Stimulated activated naive CD8-positive, alpha-beta T cell treated with anti-CD3 and anti-CD28 coated beads, Interleukin-15, Interleukin-2, amounts not matched to agents 100 ng/mL and 50 ng/mL, for 24 hours (primary cell): ENCODE measurements around the gene ABCA13.
"Not testable (repeated sequence)": the region's sequence is repeated elsewhere in the genome, so short reads cannot be mapped to it uniquely, and the experiment has no call there.

Source experiments
- H3K27ac Mint-ChIP-seq: one replicate; pipeline ENCODE4 v1.8.0; 2021; ENCODE audit warnings: mild to moderate bottlenecking, mixed read lengths
- H3K27me3 Mint-ChIP-seq: one replicate; pipeline ENCODE4 v1.8.0; 2021; ENCODE audit warnings: mixed read lengths
- H3K36me3 Mint-ChIP-seq: one replicate; pipeline ENCODE4 v1.8.0; 2021; ENCODE audit warnings: low read depth, mixed read lengths
- H3K4me1 Mint-ChIP-seq: one replicate; pipeline ENCODE4 v1.8.0; 2021; ENCODE audit warnings: low read depth, mixed read lengths
- H3K4me3 Mint-ChIP-seq: one replicate; pipeline ENCODE4 v1.8.0; 2021; ENCODE audit warnings: mild to moderate bottlenecking, mixed read lengths
- H3K9me3 Mint-ChIP-seq: one replicate; pipeline ENCODE4 v1.8.0; 2021; ENCODE audit warnings: mixed read lengths

ABCA13 gene

DNA sequence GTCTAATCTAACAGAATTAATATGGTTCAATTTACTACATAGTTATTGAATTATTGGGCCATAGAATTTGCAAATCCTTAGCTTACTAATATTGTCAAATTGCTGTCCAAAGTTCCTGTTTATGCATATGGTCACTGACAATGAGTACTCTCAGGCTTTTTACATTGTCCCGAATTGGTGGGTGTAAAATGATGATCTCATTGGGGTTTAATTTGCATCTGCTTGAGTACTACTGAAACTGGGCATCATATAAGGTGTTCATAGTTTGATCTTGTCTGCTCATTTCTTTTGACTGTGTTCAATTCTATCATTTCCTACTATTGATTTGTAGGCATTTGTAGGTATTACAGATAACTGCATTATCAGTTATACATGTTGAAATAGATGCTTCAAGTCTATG lies 12.7 kb downstream of the ABCA13 start:
- H3K36me3 Mint-ChIP-seq: no peaks in the 10 kb centered on the region
- H3K27me3 Mint-ChIP-seq: peaks cover 13% of the 10 kb centered on the region

DNA sequence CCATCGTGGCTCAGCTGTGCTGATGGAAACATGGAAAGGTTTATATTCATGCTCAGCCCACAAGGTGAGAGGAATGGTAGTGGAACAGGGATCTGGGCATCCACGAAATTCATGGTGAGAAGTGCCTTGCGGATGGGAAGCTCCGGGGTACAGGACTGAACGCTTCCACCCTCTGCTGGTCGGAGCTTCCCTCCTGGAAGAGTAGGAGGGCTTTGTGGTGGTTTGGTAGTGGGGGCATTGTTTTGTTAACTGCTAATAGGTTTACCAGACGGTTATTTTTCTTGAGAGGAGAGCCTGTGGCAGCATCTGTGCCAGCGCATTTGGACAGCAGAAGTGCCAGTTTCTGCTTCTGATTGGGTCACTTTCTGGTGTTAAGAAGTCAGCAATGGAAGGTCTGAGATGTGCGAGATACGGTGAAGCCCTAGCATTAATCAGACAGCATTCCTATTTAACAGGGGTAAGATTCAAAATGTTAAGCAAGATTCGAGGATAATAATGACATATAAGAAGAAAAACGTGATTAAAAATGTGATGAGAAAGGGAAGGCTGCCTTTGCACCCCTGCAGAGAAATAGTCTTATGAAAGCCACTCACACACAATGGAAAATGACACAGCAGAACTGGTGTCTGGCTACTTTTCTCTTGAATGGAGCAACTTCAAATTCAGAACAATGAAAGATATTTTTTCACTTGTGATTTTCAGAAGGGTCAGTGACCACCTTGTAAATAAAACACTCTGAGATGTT lies 17.7 kb downstream of the ABCA13 start:
- no peak overlapping the region for H3K4me3 Mint-ChIP-seq

More for the DNA sequence above, 12.7 kb downstream of the ABCA13 start:
- peaks cover 4% of the 10 kb centered on the region for H3K4me1 Mint-ChIP-seq
- H3K27ac Mint-ChIP-seq: no peak overlapping the region
- H3K4me3 Mint-ChIP-seq: no peak overlapping the region
- no peaks in the 10 kb centered on the region for H3K9me3 Mint-ChIP-seq

DNA sequence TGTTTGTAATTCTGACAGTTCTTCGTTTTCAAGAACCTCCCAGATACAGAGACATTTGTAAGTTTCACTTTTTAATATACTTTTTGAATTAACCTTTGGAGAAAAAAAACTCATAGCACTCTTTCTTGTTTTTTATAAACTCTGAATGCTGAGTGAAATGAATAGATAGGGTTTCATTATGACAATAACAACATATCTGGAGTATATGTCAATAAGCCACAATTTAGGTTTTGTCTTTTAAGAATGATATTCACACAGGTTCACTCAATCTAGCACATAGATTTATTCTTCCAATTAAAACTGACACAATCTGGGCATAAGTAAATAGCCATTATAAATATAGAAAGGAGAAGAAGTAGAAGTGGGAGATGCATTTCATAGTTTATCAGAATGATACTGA lies 21.7 kb downstream of the ABCA13 start:
- Mint-ChIP-seq H3K4me3 (no peak overlapping the region), H3K27ac (no peak overlapping the region), H3K27me3 (peaks cover 9% of the 10 kb centered on the region), H3K4me1 (no peaks in the 10 kb centered on the region), H3K9me3 (no peaks in the 10 kb centered on the region), H3K36me3 (no peaks in the 10 kb centered on the region)

More for the DNA sequence above, 17.7 kb downstream of the ABCA13 start:
- no peaks in the 10 kb centered on the region for H3K4me1 Mint-ChIP-seq
- no peaks in the 10 kb centered on the region for H3K36me3 Mint-ChIP-seq
- no peak overlapping the region for H3K27ac Mint-ChIP-seq
- H3K27me3 Mint-ChIP-seq: peaks cover 14% of the 10 kb centered on the region
- no peaks in the 10 kb centered on the region for H3K9me3 Mint-ChIP-seq

DNA sequence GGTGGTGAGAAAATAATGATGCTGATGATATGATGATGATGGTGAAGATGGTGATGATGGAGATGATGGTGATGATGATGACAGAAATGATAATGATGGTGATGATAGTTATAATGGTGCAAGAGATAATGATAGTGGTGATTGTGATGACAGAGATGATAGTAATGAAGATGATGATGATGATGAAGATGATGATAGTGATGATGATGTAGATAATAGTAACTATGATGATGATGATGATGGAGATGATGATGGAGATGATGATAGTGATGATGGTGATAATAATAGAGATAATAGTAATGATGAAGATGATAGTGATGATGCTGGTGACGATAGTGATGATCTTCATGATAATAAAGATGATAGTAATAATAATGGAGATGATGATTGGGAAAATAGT lies 22.2 kb downstream of the ABCA13 start:
- H3K9me3 Mint-ChIP-seq: no peaks in the 10 kb centered on the region
- H3K27me3 Mint-ChIP-seq: peaks cover 5% of the 10 kb centered on the region
- H3K27ac Mint-ChIP-seq: no peak overlapping the region
- no peaks in the 10 kb centered on the region for H3K4me1 Mint-ChIP-seq
- no peaks in the 10 kb centered on the region for H3K36me3 Mint-ChIP-seq
- H3K4me3 Mint-ChIP-seq: no peak overlapping the region

DNA sequence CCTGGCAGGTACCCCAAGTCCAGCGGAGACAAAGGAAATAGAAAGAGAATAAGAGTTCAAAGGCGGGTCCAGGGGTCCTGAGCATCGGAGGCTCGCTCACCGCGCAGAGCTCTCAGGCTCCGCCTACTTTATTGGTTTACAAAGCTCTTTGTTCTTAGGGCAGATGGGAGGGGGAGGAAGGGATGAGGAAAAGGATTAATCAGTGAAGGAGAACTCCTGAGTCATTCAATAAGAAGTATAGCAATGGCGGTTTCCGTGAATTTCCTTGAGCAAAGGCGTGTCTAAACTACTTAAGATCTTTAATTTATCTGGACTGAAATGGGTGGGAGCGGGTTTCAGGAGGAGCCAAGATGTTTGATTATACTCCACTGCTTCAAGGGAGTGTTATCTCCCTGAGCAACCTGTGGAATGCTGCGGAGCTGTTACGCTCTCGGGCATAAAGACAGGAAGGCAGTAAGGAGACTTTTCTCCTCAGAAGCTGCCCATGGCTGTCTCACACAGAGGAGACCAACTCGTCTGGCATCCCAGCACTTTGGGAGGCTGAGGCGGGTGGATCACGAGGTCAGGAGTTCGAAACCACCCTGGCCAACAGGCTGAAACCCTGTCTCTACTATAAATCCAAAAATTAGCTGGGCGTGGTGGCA lies 29.8 kb downstream of the ABCA13 start:
- not testable (repeated sequence) for H3K4me3 Mint-ChIP-seq, H3K36me3 Mint-ChIP-seq

DNA sequence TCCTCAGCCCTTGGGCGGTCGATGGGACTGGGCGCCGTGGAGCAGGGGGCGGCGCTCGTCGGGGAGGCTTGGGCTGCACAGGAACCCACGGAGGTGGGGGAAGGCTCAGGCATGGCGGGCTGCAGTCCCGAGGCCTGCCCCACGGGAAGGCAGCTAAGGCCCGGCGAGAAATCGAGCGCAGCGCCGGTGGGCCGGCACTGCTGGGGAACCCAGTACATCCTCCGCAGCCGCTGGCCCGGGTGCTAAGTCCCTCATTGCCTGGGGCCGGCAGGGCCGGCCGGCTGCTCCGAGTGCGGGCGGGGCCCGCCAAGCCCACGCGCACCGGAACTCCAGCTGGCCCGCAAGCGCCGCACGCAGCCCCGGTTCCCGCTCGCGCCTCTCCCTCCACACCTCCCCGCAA lies 31.7 kb downstream of the ABCA13 start:
- not testable (repeated sequence) for H3K4me3 Mint-ChIP-seq, H3K27me3 Mint-ChIP-seq, H3K27ac Mint-ChIP-seq, H3K36me3 Mint-ChIP-seq, H3K9me3 Mint-ChIP-seq, H3K4me1 Mint-ChIP-seq

More for the DNA sequence above, 29.8 kb downstream of the ABCA13 start:
- not testable (repeated sequence) for H3K27me3 Mint-ChIP-seq, H3K4me1 Mint-ChIP-seq, H3K27ac Mint-ChIP-seq, H3K9me3 Mint-ChIP-seq

DNA sequence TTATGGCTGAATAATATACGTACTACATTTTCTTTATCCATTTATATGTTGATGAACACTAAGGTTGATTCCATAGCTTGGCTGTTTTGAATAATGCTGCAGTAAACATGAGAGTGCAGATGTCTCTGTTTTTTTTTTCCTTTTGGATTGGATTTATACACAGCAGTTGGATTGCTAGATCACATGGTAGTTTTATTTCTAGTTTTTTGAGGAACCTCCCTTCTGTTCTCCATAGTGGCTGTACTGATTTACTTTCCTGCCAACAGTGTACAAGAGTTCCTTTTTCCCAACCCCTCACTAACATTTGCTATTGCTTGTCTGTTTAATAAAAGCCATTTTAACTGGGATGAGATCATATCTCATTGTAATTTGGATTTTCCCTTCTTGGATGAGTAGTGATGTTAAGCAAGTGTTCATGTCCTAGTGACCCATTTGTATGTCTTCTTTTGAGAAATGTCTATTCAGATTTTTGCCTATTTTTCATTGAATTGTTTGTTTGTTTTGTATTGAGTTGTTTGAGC lies 36.0 kb downstream of the ABCA13 start:
- Mint-ChIP-seq H3K4me3 (no peak overlapping the region), H3K36me3 (no peaks in the 10 kb centered on the region), H3K4me1 (no peaks in the 10 kb centered on the region), H3K27me3 (peaks cover 3% of the 10 kb centered on the region), H3K27ac (no peak overlapping the region), H3K9me3 (no peaks in the 10 kb centered on the region)

DNA sequence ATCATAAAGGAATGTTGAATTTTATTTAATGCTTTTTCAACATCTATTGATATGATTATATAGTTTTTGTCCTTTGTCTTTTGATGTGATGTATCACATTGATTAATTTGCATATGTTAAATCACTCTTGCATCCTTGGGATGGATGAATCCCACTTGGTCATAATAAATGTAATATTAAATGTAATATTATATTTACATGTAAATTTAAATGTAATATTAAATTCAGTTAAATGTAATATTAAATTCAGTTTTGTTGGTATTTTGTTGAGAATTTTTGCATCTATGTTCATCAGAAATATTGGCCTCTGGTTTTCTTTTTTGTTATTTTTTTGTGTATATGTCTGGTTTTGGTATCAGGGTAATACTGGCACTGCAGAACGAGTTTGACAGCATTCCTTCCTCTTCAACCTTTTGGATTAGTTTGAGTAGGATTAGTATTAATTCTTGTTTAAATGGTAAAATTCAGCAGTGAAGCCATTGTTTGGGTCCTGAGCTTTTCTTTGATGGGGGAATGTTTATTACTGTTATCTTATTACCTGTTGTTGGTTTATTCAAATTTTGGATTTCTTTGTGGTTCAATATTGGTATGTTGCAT lies 37.8 kb downstream of the ABCA13 start:
- no peaks in the 10 kb centered on the region for H3K9me3 Mint-ChIP-seq
- no peak overlapping the region for H3K4me3 Mint-ChIP-seq

DNA sequence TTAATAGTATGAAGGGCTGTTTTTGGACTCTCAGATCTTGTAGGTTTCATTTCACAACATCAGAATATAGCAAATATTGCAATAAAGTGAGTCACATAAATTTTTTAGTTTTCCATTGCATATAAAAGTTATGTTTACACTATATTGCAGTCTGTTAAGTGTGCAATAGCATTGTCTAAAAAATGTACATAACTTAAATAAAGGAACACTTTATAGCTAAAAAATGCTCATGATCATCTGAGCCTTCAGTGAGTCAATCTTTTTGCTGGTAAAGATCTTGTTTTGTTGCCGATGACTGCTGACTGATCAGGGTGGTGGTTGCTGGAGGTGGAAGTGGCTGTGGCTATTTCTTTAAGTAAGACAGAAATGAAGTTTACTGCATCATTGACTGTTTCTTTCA lies 42.0 kb downstream of the ABCA13 start:
- Mint-ChIP-seq H3K36me3 (no peaks in the 10 kb centered on the region), H3K27me3 (peaks cover 19% of the 10 kb centered on the region), H3K4me3 (no peak overlapping the region), H3K27ac (no peak overlapping the region), H3K9me3 (peaks cover 9% of the 10 kb centered on the region), H3K4me1 (no peaks in the 10 kb centered on the region)

More for the DNA sequence above, 37.8 kb downstream of the ABCA13 start:
- Mint-ChIP-seq H3K36me3 (no peaks in the 10 kb centered on the region), H3K4me1 (no peaks in the 10 kb centered on the region), H3K27ac (no peak overlapping the region), H3K27me3 (peaks cover 9% of the 10 kb centered on the region)

DNA sequence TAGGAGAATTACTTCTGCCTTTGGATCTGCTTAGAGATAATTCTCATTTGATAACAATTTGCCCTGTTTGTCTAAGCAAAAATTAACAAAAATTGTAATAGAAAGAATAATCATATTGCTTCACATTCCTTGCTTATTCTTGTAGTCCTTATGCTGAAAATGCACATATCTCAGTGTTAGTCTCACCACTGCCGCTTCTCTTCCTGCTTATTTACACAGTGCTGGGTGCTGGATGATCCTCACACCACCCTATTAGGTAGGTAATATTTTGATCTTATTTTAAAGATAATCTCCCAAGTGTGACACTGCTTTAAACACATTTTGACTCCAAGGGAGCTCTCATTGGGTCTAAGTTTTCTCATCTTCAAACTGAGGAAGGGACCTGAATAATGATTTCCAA lies 46.0 kb downstream of the ABCA13 start:
- H3K27me3 Mint-ChIP-seq: peaks cover 20% of the 10 kb centered on the region
- H3K9me3 Mint-ChIP-seq: peaks cover 9% of the 10 kb centered on the region
- H3K4me3 Mint-ChIP-seq: no peak overlapping the region
- H3K4me1 Mint-ChIP-seq: no peaks in the 10 kb centered on the region
- no peaks in the 10 kb centered on the region for H3K36me3 Mint-ChIP-seq
- H3K27ac Mint-ChIP-seq: no peak overlapping the region

DNA sequence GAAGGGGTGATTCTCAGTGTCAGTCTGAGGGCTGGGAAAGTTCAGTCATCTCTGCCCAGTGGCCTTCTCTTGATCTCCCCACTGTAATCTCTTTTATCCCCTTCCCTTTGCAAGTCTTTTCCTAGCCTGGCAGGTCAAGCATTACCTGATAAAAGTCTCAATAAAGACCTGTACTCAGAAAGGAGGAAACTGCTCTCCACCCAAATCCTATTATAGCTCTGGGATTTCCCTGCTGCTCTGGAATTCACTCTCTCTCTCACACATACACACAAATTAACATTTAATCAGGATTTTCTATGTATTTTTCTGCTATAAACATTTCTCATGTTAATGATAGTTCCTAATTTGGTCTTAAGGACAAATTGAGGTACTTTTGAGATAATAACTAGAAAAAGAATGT lies 46.5 kb downstream of the ABCA13 start:
- Mint-ChIP-seq H3K36me3 (no peaks in the 10 kb centered on the region), H3K9me3 (peaks cover 9% of the 10 kb centered on the region), H3K27me3 (peaks cover 24% of the 10 kb centered on the region)

DNA sequence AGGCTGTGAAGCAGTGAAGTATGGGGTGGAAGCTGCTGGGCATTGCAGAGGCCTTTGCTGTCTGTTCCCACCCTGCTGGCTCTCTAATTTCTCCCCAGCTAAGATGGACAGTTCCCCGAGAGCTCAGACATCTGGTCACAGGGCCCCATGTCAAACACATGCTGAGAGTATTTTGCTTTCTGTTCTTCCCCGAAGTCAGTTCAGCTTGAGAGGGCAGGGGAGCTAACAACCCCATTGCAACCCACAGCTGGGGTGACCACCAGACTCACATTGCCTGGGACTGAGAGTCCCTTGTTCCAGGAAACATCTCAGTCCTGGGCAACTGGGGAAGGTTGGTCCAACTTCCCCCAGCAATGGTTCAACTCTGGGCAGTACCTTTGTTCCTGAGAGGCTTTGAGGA lies 52.8 kb downstream of the ABCA13 start:
- Mint-ChIP-seq H3K27ac (no peak overlapping the region), H3K4me1 (no peaks in the 10 kb centered on the region), H3K9me3 (peaks cover 5% of the 10 kb centered on the region), H3K36me3 (no peaks in the 10 kb centered on the region), H3K4me3 (no peak overlapping the region), H3K27me3 (peaks cover 17% of the 10 kb centered on the region)

More for the DNA sequence above, 46.5 kb downstream of the ABCA13 start:
- Mint-ChIP-seq H3K27ac (no peak overlapping the region), H3K4me3 (no peak overlapping the region), H3K4me1 (no peaks in the 10 kb centered on the region)

DNA sequence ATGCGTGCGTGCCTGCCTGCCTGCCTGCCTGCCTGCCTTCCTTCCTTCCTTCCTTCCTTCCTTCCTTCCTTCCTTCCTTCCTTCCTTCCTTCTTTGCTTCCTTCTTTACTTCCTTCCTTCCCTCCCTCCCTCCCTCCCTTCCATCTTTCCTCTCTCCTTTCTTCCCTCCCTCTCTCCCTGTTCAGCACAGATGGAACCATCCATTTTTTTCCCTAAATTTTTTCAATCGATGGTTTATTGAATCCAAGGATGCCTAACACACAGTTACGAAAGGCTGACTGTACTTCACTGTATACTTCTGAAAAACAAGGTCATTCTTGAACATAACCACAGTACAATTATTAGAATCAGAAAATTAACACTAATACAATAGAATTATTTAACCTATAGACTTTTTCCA lies 53.8 kb downstream of the ABCA13 start:
- Mint-ChIP-seq H3K9me3 (peaks cover 5% of the 10 kb centered on the region), H3K27me3 (peaks cover 14% of the 10 kb centered on the region), H3K27ac (no peak overlapping the region), H3K4me3 (no peak overlapping the region), H3K36me3 (no peaks in the 10 kb centered on the region), H3K4me1 (no peaks in the 10 kb centered on the region)

DNA sequence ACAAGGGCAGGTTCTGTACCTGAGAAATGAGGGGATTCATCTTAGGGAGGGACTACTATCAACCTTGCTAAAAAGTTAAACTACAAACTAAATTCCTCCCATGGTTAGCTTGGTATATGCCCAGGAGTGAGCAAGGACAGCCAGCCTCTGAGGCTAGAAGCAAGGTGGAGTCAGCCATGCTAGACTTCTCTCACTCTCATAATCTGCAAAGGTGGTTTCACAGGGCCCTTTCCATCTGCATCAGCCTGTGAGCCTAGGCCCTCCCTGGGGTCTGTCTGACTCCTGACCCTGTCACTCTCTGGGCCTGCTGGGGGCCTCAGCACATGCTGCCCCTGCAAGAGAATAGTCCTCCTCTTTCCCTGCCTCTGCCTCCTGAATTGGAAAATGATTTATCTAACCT lies 66.1 kb downstream of the ABCA13 start:
- Mint-ChIP-seq H3K27me3 (peaks cover 6% of the 10 kb centered on the region), H3K9me3 (peaks cover 4% of the 10 kb centered on the region), H3K4me1 (no peaks in the 10 kb centered on the region), H3K4me3 (no peak overlapping the region), H3K36me3 (no peaks in the 10 kb centered on the region), H3K27ac (no peak overlapping the region)

DNA sequence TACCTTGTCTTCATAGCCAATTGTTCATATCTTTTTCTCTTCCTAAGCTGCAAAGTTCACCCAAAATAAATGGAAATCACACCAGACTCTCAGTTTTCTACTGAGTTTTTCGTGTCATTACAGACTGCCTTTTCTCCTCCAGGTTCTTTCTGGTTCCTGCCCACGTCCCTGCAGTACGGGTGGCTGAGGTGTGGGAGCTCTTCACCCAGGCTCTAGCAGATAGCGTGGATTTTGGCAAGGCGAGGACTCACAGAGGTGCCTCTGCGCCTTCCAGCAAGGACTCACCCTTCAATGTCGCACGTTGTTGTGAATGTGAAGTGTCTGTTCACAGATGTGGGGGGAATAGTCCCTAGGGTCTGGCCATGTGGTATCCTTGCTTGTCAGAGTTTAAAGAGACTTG lies 71.6 kb downstream of the ABCA13 start:
- no peak overlapping the region for H3K4me3 Mint-ChIP-seq
- H3K9me3 Mint-ChIP-seq: no peaks in the 10 kb centered on the region
- H3K27ac Mint-ChIP-seq: no peak overlapping the region
- no peaks in the 10 kb centered on the region for H3K36me3 Mint-ChIP-seq
- H3K27me3 Mint-ChIP-seq: peaks cover 4% of the 10 kb centered on the region
- H3K4me1 Mint-ChIP-seq: no peaks in the 10 kb centered on the region
